Epithelial cell of esophagus (primary cell): ENCODE data around the gene CHST11.

Experiments used
- DNase-seq: peaks from one replicate; pipeline ENCODE4 v3.0.0; 2010; ENCODE audit warnings: low read depth
- H3K4me3 ChIP-seq: 2 replicates; pipeline ENCODE4 v1.5.1; 2011; ENCODE audit warnings: mild to moderate bottlenecking, low read length, control low read depth
- TF ChIP-seq, protein P1 (sequence below): IDR thresholded peaks from 2 replicates; pipeline ENCODE4 v1.5.1; 2011; ENCODE audit warnings: low read depth, mild to moderate bottlenecking, low read length, control low read depth, inconsistent platforms; ENCODE audit not compliant: insufficient read depth; ENCODE audit errors: missing control alignments

CHST11 gene

DNA sequence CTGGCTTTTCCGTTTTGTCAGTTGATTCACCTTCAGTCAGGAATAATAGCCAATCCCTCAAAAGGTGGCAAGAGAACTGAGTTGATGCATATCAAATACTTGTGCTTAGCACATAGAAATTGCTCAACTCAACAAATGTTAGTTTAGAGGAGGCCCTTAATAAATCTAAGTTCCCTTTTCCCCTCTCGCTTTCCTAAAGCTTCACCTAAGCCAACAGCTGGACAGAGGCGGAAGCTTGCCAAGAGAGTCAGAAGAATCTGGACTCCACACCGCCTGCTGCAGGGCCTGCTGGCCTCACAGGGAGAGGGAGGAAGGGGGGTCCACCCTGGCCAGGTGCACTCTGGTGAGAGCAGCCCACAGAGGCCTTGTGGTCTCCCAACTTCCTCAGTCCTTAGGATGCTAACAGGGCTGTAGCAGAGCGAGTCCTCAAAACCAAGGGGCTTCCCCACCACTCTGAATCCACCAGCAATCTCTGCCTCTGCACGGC, 213.1 kb downstream of the CHST11 start:
- DNase-seq = peak; percentile 44
- H3K4me3 ChIP-seq = no peak overlapping the region
- TF ChIP-seq, protein P1, sequence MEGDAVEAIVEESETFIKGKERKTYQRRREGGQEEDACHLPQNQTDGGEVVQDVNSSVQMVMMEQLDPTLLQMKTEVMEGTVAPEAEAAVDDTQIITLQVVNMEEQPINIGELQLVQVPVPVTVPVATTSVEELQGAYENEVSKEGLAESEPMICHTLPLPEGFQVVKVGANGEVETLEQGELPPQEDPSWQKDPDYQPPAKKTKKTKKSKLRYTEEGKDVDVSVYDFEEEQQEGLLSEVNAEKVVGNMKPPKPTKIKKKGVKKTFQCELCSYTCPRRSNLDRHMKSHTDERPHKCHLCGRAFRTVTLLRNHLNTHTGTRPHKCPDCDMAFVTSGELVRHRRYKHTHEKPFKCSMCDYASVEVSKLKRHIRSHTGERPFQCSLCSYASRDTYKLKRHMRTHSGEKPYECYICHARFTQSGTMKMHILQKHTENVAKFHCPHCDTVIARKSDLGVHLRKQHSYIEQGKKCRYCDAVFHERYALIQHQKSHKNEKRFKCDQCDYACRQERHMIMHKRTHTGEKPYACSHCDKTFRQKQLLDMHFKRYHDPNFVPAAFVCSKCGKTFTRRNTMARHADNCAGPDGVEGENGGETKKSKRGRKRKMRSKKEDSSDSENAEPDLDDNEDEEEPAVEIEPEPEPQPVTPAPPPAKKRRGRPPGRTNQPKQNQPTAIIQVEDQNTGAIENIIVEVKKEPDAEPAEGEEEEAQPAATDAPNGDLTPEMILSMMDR = no peak

DNA sequence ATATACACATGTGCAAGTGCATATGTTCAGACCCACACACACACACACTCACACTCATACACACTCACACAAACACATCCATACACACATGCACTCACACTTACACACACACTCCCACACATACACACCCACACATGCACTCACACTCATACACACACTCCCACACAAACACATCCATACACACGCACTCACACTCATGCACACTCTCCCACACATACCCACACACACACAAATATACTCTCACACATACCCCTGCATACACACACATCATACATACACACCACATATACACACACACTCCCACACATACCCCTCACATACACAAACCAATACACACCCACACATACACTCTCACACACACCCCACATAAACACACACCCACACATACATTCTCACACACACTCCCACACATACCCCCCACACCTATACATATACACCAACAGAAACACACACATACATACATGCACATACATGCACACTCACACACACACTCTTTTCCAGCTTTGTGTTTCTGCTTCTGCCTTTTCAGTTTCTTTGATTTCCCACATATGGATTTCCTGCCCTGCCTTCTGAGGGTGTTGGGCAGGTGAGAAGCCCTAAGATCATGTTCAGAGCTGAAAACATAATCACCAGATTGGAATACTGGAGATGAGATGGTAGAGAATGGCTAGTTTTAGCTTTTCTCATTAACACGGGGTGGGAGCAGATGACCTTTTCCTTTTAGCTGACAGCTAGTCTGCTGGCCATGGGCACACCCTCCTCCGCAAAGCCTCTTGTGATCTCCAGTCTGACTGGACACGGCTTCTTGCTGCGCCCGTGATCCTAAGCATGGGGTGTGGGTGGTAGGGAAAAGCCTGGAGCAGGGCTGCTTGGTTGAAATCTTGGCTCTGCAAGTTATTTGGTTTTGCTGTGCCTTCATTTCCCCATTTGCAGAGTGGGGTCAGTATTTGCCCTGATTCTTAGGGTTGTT, 214.0 kb downstream of the CHST11 start:
- TF ChIP-seq, protein P1 = no peak
- H3K4me3 ChIP-seq = no peak overlapping the region
- no peak for DNase-seq

DNA sequence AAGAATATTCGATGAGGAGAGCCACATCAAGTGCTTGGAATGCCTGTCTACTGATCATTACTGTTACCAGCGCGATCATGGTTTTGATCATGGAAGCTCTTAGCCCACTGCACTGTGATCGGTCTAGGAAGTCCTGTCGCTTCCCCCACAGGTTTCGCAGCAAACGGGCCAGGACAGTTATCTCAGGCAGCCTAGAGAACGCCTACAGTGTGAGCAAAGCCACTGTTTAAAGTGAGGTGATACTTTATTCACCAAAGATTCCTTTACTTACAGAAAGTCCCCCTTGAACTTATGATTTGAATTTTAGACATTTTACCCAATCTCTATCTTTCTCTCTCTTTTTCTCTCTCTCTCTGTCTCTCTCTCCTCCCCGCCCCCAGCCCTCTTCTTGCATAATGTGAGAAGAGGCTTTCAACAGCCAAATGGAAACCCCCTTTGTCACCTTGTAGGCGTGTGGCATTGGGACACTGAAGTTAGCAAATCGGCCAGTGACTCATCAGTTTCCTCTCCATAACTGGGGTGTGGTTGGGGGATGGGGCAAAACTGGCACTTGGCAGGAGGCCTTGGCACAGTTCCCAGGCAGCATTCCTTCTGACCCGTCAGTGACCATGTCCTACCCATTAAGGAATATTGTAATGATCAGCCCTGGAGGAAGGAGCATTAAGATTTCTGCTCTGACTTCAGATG, 214.8 kb downstream of the CHST11 start:
- TF ChIP-seq, protein P1 = no peak
- peak; percentile 94 for DNase-seq
- no peak overlapping the region for H3K4me3 ChIP-seq

DNA sequence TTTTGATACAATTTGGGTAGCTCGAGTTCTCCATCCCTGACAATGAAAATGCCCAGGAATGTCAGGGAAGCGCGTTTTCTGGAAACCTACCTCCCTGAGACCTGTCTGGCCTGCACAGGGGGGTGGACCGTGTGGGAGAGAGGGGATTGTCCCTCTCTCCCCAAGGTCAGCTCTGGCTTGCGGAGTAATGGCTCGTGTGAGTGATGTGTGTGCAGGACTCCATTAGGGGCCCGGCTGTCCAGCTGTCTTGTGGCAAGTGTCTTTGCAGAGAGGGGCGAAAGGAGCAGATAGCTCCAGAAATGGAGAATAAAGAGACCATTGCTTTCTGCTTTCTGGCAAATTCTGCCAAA, 215.3 kb downstream of the CHST11 start:
- TF ChIP-seq, protein P1 = no peak
- no peak overlapping the region for H3K4me3 ChIP-seq
- no peak for DNase-seq

DNA sequence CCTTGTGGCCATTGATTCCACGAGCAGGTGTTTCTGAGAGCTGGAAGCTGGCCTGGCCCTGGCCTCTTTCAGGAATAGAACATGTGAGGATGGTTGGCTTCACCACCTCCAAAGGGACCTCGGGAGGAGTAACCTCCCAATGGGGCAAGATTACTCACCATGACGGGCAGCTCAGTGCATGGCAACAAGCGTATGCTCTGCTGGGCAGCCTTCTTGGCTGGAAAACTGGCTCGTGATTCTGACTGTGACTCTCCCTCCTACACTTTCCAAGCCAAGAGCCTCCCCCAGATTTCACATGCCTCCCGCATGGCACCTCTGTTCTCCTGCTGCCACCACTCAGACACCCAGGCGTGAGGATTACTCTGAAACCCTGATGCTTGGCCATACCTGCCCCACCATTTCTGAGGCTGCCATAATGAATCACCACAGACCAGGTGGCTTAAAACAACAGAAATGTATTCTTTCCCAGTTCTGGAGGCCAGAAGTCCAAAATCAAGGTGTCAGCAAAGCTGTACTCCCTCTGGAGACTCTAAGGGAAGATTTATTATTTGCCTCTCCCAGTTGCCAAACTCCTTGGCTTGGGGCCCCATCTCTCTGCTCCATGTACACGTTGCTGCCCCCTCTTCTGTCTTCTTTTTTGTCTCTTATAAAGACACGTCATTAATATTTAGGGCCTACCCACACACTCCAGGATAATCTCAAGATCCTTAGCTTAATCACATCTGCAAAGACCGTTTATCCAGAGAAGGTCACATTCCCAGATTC, 215.9 kb downstream of the CHST11 start:
- peak; percentile 80 for DNase-seq
- no peak overlapping the region for H3K4me3 ChIP-seq
- TF ChIP-seq, protein P1 = no peak

DNA sequence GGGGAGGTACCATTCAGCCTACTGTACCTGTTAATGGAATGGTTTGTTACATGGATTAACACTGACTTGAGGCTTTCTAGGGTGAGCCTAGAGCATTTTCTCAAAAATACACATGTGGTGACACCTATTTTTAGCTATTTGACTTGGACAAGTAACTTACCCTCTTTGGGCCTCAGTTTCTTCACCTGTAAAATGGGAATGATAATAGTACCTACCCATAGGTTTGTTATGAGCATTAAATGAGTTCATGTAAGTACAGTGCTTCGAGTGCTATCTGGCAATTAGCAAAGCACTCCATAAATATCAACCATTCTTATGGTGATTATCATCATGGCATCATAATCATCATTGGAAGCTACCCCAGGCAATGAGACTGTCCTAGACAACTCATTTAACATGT, 216.5 kb downstream of the CHST11 start:
- H3K4me3 ChIP-seq = no peak overlapping the region
- TF ChIP-seq, protein P1 = no peak
- DNase-seq = no peak
